WTC11 (cell line): ENCODE results near the gene IRAK2.

Source experiments
- ATF2 ChIP-seq: sonication (generic); formaldehyde crosslinking; IDR thresholded peaks from 2 replicates; pipeline ENCODE4 v1.8.1; 2022; ENCODE audit warnings: low read depth, missing genetic modification reagents, borderline replicate concordance
- CREM ChIP-seq: sonication (generic); formaldehyde crosslinking; IDR thresholded peaks from 2 replicates; pipeline ENCODE4 v1.8.1; 2022; ENCODE audit warnings: mild to moderate bottlenecking, missing genetic modification reagents, moderate library complexity
- CTCF ChIP-seq: fragments of 200-600 bp; IDR thresholded peaks from 2 replicates; pipeline ENCODE4 v1.8.0; 2022; ENCODE audit warnings: antibody characterized with exemption
- E2F1 ChIP-seq: sonication (generic); formaldehyde crosslinking; IDR thresholded peaks from 2 replicates; pipeline ENCODE4 v1.8.0; 2022; ENCODE audit warnings: mild to moderate bottlenecking, missing genetic modification reagents
- FOXJ3 ChIP-seq: sonication (generic); formaldehyde crosslinking; IDR thresholded peaks from 2 replicates; pipeline ENCODE4 v1.9.0; 2021; ENCODE audit warnings: missing genetic modification reagents, mild to moderate bottlenecking, borderline replicate concordance
- IRF2 ChIP-seq: sonication (generic); formaldehyde crosslinking; IDR thresholded peaks from 2 replicates; pipeline ENCODE4 v1.8.0; 2022; ENCODE audit warnings: low read depth, missing genetic modification reagents, borderline replicate concordance
- NR3C1 ChIP-seq: sonication (generic); formaldehyde crosslinking; conservative IDR thresholded peaks from 2 replicates; pipeline ENCODE4 v1.8.1; 2023; ENCODE audit warnings: low read depth, mild to moderate bottlenecking, missing genetic modification reagents
- PRDM15 ChIP-seq: sonication (generic); formaldehyde crosslinking; IDR thresholded peaks from 2 replicates; pipeline ENCODE4 v1.8.0; 2022; ENCODE audit warnings: missing genetic modification reagents
- TP53 ChIP-seq: sonication (generic); formaldehyde crosslinking; IDR thresholded peaks from 2 replicates; pipeline ENCODE4 v1.8.1; 2023; ENCODE audit warnings: mild to moderate bottlenecking, missing genetic modification reagents
- ZBTB21 ChIP-seq: sonication (generic); formaldehyde crosslinking; IDR thresholded peaks from 2 replicates; pipeline ENCODE4 v1.8.1; 2023; ENCODE audit warnings: mild to moderate bottlenecking, missing genetic modification reagents, borderline replicate concordance
- ZNF425 ChIP-seq: fragments of 250-450 bp; sonication (Bioruptor Pico); conservative IDR thresholded peaks from 2 replicates; pipeline ENCODE4 v1.9.0; 2021; ENCODE audit warnings: mild to moderate bottlenecking
- ZNF671 ChIP-seq: fragments of 250-450 bp; sonication (Bioruptor Pico); IDR thresholded peaks from 2 replicates; pipeline ENCODE4 v1.8.0; 2021; ENCODE audit warnings: mild to moderate bottlenecking
- TF ChIP-seq, protein P1 (sequence below): fragments of 250-450 bp; sonication (Bioruptor Pico); IDR thresholded peaks from 2 replicates; pipeline ENCODE4 v2.1.2; 2022; ENCODE audit warnings: mild to moderate bottlenecking, moderate library complexity
- TF ChIP-seq, protein P2 (sequence below): sonication (generic); formaldehyde crosslinking; IDR thresholded peaks from 2 replicates; pipeline ENCODE4 v1.8.0; 2022; ENCODE audit warnings: mild to moderate bottlenecking, missing genetic modification reagents

GRCh38 chr3:10289077-10289476, 124.4 kb downstream of the IRAK2 start:
- TF ChIP-seq FOXJ3 (CRISPR knock-in tag): no peak
- no peak for TF ChIP-seq IRF2 (CRISPR knock-in tag)
- TF ChIP-seq E2F1 (CRISPR knock-in tag): no peak
- no peak for TF ChIP-seq ZBTB21 (CRISPR knock-in tag)
- no peak for TF ChIP-seq CTCF
- no peak for TF ChIP-seq TP53 (CRISPR knock-in tag)
- no peak for TF ChIP-seq ZNF425 (CRISPR knock-in tag)
- TF ChIP-seq ATF2 (CRISPR knock-in tag): no peak
- TF ChIP-seq, protein P1, sequence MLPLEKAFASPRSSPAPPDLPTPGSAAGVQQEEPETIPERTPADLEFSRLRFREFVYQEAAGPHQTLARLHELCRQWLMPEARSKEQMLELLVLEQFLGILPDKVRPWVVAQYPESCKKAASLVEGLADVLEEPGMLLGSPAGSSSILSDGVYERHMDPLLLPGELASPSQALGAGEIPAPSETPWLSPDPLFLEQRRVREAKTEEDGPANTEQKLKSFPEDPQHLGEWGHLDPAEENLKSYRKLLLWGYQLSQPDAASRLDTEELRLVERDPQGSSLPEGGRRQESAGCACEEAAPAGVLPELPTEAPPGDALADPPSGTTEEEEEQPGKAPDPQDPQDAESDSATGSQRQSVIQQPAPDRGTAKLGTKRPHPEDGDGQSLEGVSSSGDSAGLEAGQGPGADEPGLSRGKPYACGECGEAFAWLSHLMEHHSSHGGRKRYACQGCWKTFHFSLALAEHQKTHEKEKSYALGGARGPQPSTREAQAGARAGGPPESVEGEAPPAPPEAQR (CRISPR knock-in tag): no peak
- no peak for TF ChIP-seq CREM (CRISPR knock-in tag)
- TF ChIP-seq NR3C1 (CRISPR knock-in tag): no peak
- no peak for TF ChIP-seq PRDM15 (CRISPR knock-in tag)
- TF ChIP-seq, protein P2, sequence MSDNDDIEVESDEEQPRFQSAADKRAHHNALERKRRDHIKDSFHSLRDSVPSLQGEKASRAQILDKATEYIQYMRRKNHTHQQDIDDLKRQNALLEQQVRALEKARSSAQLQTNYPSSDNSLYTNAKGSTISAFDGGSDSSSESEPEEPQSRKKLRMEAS (CRISPR knock-in tag): no peak
- TF ChIP-seq ZNF671 (CRISPR knock-in tag): no peak
